Activated CD4-positive, alpha-beta T cell treated with anti-CD3 and anti-CD28 coated beads, Interleukin-10, Interleukin-2, amounts not matched to agents 100 ng/mL and 50 ng/mL, durations not matched to agents 16 hours and 8 hours (primary cell): ENCODE results near the gene SDF2L1.
A peak's percentile ranks its signal among the peaks of the same experiment; 100 is the strongest.
"Not testable (repeated sequence)": the region's sequence is repeated elsewhere in the genome, so short reads cannot be mapped to it uniquely, and the experiment has no call there.

Experiments
- DNase-seq: peaks from one replicate; pipeline ENCODE4 v3.0.0-alpha.2; 2020

The SDF2L1 gene

GRCh38 chr22:21688706-21689381 is 46.7 kb downstream of the SDF2L1 start:
- DNase-seq: no peak

- DNase-seq: peak; percentile 40
Observed at GRCh38 chr22:21690401-21690801, 48.3 kb downstream of the SDF2L1 start.

- no peak for DNase-seq
Observed at GRCh38 chr22:21691816-21692215, 49.7 kb downstream of the SDF2L1 start.

DNA sequence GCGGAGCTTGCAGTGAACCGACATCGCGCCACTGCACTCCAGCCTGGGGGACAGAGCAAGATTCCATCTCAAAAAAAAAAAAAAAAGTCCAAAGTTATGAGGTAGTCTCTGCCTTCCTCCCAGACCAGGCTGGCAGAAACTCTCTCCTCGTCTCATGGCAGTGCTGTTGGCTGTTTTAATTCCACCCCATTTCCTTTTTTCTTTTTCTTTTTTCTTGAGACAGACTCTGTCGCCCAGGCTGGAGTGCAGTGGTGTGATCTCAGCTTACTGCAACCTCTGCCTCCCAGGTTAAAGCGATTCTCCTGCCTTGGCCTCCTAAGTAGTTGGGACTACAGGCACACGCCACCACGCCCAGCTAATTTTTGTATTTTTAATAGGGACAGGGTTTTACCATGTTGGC is 50.8 kb downstream of the SDF2L1 start:
- not testable (repeated sequence) for DNase-seq

- DNase-seq: no peak
Observed at GRCh38 chr22:21693333-21693998, 51.4 kb downstream of the SDF2L1 start.
